ENCODE data around the gene GATAD1. TPM values are rescaled to one million over a fixed set of nuclear protein-coding genes. Genes with fewer than 3 reads are reported as not detected.

Gene GATAD1
- total RNA-seq, 1 experiment from 2014 or later = 37.6 TPM

DNA sequence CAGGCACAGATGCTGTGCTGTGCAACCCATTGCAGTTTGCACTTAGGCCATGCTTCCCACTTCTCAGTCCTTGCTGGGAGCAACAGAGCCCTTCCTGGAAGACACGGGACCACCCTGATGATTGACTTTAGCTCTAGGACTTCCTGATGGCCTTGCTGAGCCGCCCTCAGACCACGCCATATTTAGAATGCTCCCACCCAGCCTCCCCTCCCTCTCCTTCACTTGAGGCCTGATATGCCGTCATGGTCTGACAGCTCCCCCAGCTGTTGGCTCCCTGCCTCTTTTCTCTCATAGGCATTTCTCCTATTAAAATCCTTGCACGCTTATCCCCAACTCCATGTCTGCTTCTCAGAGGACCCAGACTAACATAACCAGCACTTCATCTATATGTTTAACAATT, 29.4 kb upstream of the GATAD1 start (continued):
- TF ChIP-seq, protein P1, sequence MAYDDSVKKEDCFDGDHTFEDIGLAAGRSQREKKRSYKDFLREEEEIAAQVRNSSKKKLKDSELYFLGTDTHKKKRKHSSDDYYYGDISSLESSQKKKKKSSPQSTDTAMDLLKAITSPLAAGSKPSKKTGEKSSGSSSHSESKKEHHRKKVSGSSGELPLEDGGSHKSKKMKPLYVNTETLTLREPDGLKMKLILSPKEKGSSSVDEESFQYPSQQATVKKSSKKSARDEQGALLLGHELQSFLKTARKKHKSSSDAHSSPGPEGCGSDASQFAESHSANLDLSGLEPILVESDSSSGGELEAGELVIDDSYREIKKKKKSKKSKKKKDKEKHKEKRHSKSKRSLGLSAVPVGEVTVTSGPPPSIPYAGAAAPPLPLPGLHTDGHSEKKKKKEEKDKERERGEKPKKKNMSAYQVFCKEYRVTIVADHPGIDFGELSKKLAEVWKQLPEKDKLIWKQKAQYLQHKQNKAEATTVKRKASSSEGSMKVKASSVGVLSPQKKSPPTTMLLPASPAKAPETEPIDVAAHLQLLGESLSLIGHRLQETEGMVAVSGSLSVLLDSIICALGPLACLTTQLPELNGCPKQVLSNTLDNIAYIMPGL (CRISPR knock-in tag; IDR thresholded peaks at IDR 0.05) = no peak
- TF ChIP-seq FOXP1 (CRISPR knock-in tag; IDR thresholded peaks at IDR 0.05; ENCODE audit: borderline replicate concordance) = no peak
- TF ChIP-seq, protein P2, sequence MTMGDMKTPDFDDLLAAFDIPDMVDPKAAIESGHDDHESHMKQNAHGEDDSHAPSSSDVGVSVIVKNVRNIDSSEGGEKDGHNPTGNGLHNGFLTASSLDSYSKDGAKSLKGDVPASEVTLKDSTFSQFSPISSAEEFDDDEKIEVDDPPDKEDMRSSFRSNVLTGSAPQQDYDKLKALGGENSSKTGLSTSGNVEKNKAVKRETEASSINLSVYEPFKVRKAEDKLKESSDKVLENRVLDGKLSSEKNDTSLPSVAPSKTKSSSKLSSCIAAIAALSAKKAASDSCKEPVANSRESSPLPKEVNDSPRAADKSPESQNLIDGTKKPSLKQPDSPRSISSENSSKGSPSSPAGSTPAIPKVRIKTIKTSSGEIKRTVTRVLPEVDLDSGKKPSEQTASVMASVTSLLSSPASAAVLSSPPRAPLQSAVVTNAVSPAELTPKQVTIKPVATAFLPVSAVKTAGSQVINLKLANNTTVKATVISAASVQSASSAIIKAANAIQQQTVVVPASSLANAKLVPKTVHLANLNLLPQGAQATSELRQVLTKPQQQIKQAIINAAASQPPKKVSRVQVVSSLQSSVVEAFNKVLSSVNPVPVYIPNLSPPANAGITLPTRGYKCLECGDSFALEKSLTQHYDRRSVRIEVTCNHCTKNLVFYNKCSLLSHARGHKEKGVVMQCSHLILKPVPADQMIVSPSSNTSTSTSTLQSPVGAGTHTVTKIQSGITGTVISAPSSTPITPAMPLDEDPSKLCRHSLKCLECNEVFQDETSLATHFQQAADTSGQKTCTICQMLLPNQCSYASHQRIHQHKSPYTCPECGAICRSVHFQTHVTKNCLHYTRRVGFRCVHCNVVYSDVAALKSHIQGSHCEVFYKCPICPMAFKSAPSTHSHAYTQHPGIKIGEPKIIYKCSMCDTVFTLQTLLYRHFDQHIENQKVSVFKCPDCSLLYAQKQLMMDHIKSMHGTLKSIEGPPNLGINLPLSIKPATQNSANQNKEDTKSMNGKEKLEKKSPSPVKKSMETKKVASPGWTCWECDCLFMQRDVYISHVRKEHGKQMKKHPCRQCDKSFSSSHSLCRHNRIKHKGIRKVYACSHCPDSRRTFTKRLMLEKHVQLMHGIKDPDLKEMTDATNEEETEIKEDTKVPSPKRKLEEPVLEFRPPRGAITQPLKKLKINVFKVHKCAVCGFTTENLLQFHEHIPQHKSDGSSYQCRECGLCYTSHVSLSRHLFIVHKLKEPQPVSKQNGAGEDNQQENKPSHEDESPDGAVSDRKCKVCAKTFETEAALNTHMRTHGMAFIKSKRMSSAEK (CRISPR knock-in tag; IDR thresholded peaks at IDR 0.05; ENCODE audit: borderline replicate concordance) = no peak
- TF ChIP-seq, protein P3, sequence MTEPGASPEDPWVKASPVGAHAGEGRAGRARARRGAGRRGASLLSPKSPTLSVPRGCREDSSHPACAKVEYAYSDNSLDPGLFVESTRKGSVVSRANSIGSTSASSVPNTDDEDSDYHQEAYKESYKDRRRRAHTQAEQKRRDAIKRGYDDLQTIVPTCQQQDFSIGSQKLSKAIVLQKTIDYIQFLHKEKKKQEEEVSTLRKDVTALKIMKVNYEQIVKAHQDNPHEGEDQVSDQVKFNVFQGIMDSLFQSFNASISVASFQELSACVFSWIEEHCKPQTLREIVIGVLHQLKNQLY (CRISPR knock-in tag; IDR thresholded peaks at IDR 0.05) = no peak
- no peak for TF ChIP-seq NR3C1 (CRISPR knock-in tag; conservative IDR thresholded peaks at IDR 0.05; ENCODE audit: low read depth)
- TF ChIP-seq ZNF219 (CRISPR knock-in tag; IDR thresholded peaks at IDR 0.05; ENCODE audit: borderline replicate concordance) = no peak
- TF ChIP-seq FOXK1 (CRISPR knock-in tag; IDR thresholded peaks at IDR 0.05) = no peak
- TF ChIP-seq SMAD4 (CRISPR knock-in tag; IDR thresholded peaks at IDR 0.05) = no peak
- TF ChIP-seq, protein P4, sequence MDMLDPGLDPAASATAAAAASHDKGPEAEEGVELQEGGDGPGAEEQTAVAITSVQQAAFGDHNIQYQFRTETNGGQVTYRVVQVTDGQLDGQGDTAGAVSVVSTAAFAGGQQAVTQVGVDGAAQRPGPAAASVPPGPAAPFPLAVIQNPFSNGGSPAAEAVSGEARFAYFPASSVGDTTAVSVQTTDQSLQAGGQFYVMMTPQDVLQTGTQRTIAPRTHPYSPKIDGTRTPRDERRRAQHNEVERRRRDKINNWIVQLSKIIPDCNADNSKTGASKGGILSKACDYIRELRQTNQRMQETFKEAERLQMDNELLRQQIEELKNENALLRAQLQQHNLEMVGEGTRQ (CRISPR knock-in tag; IDR thresholded peaks at IDR 0.05) = no peak
- TF ChIP-seq, protein P5, sequence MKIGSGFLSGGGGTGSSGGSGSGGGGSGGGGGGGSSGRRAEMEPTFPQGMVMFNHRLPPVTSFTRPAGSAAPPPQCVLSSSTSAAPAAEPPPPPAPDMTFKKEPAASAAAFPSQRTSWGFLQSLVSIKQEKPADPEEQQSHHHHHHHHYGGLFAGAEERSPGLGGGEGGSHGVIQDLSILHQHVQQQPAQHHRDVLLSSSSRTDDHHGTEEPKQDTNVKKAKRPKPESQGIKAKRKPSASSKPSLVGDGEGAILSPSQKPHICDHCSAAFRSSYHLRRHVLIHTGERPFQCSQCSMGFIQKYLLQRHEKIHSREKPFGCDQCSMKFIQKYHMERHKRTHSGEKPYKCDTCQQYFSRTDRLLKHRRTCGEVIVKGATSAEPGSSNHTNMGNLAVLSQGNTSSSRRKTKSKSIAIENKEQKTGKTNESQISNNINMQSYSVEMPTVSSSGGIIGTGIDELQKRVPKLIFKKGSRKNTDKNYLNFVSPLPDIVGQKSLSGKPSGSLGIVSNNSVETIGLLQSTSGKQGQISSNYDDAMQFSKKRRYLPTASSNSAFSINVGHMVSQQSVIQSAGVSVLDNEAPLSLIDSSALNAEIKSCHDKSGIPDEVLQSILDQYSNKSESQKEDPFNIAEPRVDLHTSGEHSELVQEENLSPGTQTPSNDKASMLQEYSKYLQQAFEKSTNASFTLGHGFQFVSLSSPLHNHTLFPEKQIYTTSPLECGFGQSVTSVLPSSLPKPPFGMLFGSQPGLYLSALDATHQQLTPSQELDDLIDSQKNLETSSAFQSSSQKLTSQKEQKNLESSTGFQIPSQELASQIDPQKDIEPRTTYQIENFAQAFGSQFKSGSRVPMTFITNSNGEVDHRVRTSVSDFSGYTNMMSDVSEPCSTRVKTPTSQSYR (CRISPR knock-in tag; IDR thresholded peaks at IDR 0.05) = no peak
- TF ChIP-seq ZNF263 (CRISPR knock-in tag; IDR thresholded peaks at IDR 0.05; ENCODE audit: low read depth) = no peak
- TF ChIP-seq, protein P6, sequence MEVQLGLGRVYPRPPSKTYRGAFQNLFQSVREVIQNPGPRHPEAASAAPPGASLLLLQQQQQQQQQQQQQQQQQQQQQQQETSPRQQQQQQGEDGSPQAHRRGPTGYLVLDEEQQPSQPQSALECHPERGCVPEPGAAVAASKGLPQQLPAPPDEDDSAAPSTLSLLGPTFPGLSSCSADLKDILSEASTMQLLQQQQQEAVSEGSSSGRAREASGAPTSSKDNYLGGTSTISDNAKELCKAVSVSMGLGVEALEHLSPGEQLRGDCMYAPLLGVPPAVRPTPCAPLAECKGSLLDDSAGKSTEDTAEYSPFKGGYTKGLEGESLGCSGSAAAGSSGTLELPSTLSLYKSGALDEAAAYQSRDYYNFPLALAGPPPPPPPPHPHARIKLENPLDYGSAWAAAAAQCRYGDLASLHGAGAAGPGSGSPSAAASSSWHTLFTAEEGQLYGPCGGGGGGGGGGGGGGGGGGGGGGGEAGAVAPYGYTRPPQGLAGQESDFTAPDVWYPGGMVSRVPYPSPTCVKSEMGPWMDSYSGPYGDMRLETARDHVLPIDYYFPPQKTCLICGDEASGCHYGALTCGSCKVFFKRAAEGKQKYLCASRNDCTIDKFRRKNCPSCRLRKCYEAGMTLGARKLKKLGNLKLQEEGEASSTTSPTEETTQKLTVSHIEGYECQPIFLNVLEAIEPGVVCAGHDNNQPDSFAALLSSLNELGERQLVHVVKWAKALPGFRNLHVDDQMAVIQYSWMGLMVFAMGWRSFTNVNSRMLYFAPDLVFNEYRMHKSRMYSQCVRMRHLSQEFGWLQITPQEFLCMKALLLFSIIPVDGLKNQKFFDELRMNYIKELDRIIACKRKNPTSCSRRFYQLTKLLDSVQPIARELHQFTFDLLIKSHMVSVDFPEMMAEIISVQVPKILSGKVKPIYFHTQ (CRISPR knock-in tag; IDR thresholded peaks at IDR 0.05) = no peak

Data from WTC11 (cell line).